Measurements from ENCODE around the gene ACER2. TPM values are rescaled to one million over a fixed set of nuclear protein-coding genes. Genes with fewer than 3 reads are reported as not detected.

The ACER2 gene
- total RNA-seq, 1 experiment from 2014 or later: 8.8 TPM

DNA sequence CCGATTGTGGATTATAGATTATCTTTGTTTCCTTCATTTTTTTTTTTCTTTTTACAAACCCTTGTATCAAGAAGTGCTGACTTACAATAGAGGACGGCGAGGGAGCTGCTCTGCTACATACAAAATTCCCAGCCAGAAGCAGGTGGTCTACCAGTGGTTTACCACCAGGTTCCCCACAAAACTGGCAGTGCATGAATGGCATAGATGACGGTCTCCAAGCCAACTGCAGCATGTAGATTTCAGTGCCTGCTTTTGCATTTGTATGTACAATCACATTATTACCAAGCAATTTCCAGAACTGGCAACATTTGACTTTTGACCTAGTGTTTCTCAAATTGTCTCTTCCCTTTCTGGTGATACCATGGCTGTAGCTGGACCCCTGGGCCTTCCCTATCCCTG is 84.0 kb downstream of the ACER2 start:
- H3K4me1 Mint-ChIP-seq: peaks cover 5% of the 10 kb centered on the region
- H3K27me3 Mint-ChIP-seq (ENCODE audit: low read depth): no peaks in the 10 kb centered on the region; the same call in 1 of the 2 replicates
- no peak overlapping the region for H3K27ac Mint-ChIP-seq
- H3K4me3 Mint-ChIP-seq: no peak overlapping the region
- ChIA-PET CTCF (interaction anchor here (1.1 to 1.2 kb wide), 2 partner anchors 149 to 430 kb away, joined by 4 to 8 read pairs; no protein-coding TSS in a partner anchor), POLR2A (no interaction called here)
- no peaks in the 10 kb centered on the region for H3K9me3 Mint-ChIP-seq
- no peaks in the 10 kb centered on the region for H3K36me3 Mint-ChIP-seq
- ATAC-seq: no peak
- DNase-seq (ENCODE audit: low spot score): no peak
- no peak for TF ChIP-seq ZNF416 (CRISPR knock-in tag; IDR thresholded peaks at IDR 0.05)
- no peak for TF ChIP-seq GABPB1 (CRISPR knock-in tag; IDR thresholded peaks at IDR 0.05)
- no peak for TF ChIP-seq ZNF317 (CRISPR knock-in tag; IDR thresholded peaks at IDR 0.05; ENCODE audit: borderline replicate concordance, low read depth)
- TF ChIP-seq, protein P1, sequence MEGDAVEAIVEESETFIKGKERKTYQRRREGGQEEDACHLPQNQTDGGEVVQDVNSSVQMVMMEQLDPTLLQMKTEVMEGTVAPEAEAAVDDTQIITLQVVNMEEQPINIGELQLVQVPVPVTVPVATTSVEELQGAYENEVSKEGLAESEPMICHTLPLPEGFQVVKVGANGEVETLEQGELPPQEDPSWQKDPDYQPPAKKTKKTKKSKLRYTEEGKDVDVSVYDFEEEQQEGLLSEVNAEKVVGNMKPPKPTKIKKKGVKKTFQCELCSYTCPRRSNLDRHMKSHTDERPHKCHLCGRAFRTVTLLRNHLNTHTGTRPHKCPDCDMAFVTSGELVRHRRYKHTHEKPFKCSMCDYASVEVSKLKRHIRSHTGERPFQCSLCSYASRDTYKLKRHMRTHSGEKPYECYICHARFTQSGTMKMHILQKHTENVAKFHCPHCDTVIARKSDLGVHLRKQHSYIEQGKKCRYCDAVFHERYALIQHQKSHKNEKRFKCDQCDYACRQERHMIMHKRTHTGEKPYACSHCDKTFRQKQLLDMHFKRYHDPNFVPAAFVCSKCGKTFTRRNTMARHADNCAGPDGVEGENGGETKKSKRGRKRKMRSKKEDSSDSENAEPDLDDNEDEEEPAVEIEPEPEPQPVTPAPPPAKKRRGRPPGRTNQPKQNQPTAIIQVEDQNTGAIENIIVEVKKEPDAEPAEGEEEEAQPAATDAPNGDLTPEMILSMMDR (IDR thresholded peaks at IDR 0.05): peak; percentile 33; the same call in 1 of the 2 replicates

DNA sequence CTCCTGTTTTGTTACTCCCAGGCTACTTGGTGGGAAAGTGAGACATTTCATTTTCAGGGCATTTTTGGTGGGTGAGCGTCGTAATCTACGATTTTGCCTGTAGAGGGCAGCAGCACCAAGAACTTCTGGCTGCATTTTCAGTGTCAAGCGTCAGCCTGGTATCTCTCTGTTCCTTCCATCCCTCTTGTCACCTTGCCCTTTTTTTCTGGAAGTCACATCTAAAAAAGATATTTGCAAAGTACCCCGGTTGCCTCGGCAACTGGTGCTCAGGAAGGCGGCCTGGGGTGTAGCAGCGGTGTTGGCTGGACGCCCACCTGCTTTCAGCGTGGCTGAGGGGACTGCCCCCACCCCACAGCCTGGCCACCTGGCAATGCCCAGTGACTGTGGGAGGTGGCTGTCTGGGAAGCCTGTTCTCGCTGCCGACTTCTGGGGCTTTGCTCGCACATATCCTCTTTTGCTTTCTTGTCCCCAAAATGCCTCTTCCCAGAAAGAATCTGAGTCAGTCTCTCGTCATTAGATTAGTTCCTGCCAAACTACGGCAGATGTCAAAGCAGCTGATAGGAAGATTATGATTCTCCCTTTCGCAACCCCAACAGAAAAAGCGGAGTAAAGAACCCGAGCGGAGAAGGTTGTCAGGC is 84.5 kb downstream of the ACER2 start:
- TF ChIP-seq TEAD1 (CRISPR knock-in tag; IDR thresholded peaks at IDR 0.05) (no peak), ZNF396 (CRISPR knock-in tag; IDR thresholded peaks at IDR 0.05; ENCODE audit: borderline replicate concordance) (no peak), TCF7 (CRISPR knock-in tag; IDR thresholded peaks at IDR 0.05; ENCODE audit: low read depth) (no peak), OVOL2 (CRISPR knock-in tag; IDR thresholded peaks at IDR 0.05; ENCODE audit: borderline replicate concordance) (no peak)
- TF ChIP-seq, protein P2, sequence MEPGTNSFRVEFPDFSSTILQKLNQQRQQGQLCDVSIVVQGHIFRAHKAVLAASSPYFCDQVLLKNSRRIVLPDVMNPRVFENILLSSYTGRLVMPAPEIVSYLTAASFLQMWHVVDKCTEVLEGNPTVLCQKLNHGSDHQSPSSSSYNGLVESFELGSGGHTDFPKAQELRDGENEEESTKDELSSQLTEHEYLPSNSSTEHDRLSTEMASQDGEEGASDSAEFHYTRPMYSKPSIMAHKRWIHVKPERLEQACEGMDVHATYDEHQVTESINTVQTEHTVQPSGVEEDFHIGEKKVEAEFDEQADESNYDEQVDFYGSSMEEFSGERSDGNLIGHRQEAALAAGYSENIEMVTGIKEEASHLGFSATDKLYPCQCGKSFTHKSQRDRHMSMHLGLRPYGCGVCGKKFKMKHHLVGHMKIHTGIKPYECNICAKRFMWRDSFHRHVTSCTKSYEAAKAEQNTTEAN (CRISPR knock-in tag; IDR thresholded peaks at IDR 0.05): no peak
- TF ChIP-seq, protein P1 (IDR thresholded peaks at IDR 0.05): peak; percentile 31; the same call in 1 of the 2 replicates
- TF ChIP-seq, protein P3, sequence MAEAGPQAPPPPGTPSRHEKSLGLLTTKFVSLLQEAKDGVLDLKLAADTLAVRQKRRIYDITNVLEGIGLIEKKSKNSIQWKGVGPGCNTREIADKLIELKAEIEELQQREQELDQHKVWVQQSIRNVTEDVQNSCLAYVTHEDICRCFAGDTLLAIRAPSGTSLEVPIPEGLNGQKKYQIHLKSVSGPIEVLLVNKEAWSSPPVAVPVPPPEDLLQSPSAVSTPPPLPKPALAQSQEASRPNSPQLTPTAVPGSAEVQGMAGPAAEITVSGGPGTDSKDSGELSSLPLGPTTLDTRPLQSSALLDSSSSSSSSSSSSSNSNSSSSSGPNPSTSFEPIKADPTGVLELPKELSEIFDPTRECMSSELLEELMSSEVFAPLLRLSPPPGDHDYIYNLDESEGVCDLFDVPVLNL (CRISPR knock-in tag; IDR thresholded peaks at IDR 0.05; ENCODE audit: borderline replicate concordance, low read depth): no peak
- no peak overlapping the region for H3K27ac Mint-ChIP-seq
- peak; percentile 79 for ATAC-seq
- peaks cover 5% of the 10 kb centered on the region for H3K4me1 Mint-ChIP-seq
- POLR2A ChIA-PET: no interaction called here
- no peaks in the 10 kb centered on the region; the same call in 1 of the 2 replicates for H3K27me3 Mint-ChIP-seq (ENCODE audit: low read depth)
- no peaks in the 10 kb centered on the region for H3K9me3 Mint-ChIP-seq
- no peak overlapping the region for H3K4me3 Mint-ChIP-seq
- no peaks in the 10 kb centered on the region for H3K36me3 Mint-ChIP-seq
- CTCF ChIA-PET: interaction anchor here (1.1 to 1.2 kb wide), 2 partner anchors 149 to 429 kb away, joined by 4 to 8 read pairs; no protein-coding TSS in a partner anchor
- DNase-seq (ENCODE audit: low spot score): peak; percentile 60

DNA sequence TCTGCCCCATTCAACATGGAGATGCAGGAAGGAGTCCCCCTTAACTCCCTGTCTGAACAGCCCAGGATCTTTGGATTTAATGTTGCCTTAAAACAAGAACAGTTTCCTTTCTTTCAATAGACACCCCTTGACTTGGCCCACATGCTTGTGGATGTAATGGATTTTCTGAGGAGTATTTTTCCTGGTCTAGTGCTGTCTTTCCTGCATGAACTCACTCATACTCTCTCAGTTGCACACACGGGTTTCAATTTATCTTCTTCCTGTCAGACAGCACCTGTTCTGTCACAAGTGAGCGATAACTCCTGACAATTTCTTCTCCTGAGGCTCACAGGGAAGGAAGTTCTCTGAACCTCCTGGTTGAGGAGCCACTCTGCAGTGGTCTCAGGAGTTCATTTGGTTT is 85.1 kb downstream of the ACER2 start:
- no peak for TF ChIP-seq NR1H2 (CRISPR knock-in tag; IDR thresholded peaks at IDR 0.05)
- TF ChIP-seq ZNF671 (CRISPR knock-in tag; IDR thresholded peaks at IDR 0.05): no peak
- no peak for TF ChIP-seq OVOL2 (CRISPR knock-in tag; IDR thresholded peaks at IDR 0.05; ENCODE audit: borderline replicate concordance)
- no peak for TF ChIP-seq GABPB1 (CRISPR knock-in tag; IDR thresholded peaks at IDR 0.05)
- no peak for TF ChIP-seq NFE2L1 (CRISPR knock-in tag; IDR thresholded peaks at IDR 0.05)
- TF ChIP-seq, protein P4, sequence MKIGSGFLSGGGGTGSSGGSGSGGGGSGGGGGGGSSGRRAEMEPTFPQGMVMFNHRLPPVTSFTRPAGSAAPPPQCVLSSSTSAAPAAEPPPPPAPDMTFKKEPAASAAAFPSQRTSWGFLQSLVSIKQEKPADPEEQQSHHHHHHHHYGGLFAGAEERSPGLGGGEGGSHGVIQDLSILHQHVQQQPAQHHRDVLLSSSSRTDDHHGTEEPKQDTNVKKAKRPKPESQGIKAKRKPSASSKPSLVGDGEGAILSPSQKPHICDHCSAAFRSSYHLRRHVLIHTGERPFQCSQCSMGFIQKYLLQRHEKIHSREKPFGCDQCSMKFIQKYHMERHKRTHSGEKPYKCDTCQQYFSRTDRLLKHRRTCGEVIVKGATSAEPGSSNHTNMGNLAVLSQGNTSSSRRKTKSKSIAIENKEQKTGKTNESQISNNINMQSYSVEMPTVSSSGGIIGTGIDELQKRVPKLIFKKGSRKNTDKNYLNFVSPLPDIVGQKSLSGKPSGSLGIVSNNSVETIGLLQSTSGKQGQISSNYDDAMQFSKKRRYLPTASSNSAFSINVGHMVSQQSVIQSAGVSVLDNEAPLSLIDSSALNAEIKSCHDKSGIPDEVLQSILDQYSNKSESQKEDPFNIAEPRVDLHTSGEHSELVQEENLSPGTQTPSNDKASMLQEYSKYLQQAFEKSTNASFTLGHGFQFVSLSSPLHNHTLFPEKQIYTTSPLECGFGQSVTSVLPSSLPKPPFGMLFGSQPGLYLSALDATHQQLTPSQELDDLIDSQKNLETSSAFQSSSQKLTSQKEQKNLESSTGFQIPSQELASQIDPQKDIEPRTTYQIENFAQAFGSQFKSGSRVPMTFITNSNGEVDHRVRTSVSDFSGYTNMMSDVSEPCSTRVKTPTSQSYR (CRISPR knock-in tag; IDR thresholded peaks at IDR 0.05): no peak
- TF ChIP-seq, protein P5, sequence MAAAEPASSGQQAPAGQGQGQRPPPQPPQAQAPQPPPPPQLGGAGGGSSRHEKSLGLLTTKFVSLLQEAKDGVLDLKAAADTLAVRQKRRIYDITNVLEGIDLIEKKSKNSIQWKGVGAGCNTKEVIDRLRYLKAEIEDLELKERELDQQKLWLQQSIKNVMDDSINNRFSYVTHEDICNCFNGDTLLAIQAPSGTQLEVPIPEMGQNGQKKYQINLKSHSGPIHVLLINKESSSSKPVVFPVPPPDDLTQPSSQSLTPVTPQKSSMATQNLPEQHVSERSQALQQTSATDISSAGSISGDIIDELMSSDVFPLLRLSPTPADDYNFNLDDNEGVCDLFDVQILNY (CRISPR knock-in tag; IDR thresholded peaks at IDR 0.05): no peak
- Mint-ChIP-seq H3K27me3 (ENCODE audit: low read depth) (no peaks in the 10 kb centered on the region; the same call in 1 of the 2 replicates), H3K4me1 (peaks cover 5% of the 10 kb centered on the region), H3K36me3 (no peaks in the 10 kb centered on the region), H3K9me3 (no peaks in the 10 kb centered on the region), H3K27ac (no peak overlapping the region), H3K4me3 (no peak overlapping the region)
- ATAC-seq (no peak), DNase-seq (ENCODE audit: low spot score) (no peak)
- POLR2A ChIA-PET: no interaction called here
- CTCF ChIA-PET: interaction anchor here (1.2 kb wide), 1 partner anchor 429 kb away, joined by 8 read pairs; no protein-coding TSS in a partner anchor
